ENCODE measurements around the gene TNFSF18. TPM values are rescaled to one million over a fixed set of nuclear protein-coding genes. Genes with fewer than 3 reads are reported as not detected.

Gene TNFSF18
- total RNA-seq, 1 experiment from 2014 or later: not detected

DNA sequence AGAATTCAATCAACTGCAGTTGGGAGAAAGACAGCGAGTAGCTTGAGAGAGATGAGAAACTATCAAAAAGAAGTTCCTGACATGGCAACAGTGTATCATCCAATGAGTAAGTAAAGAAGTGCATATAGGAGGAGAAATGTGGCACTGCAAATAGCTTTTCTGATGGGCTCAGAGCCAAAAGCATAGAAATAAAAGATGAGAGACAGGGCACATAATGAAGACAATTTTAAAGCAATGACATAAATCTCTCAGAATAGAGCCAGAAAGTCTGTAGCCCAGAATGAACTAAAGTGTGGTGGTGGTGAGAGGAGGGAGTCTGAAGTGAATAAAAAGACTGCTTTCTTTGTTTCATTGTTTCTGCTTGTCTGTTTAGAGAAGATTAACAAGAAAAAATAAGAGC, 34.3 kb downstream of the TNFSF18 start:
- Histone ChIP-seq H3K36me3 (ENCODE audit: insufficient read depth, low read length, poor library complexity, severe bottlenecking) (no peaks in the 10 kb centered on the region), H3K27ac (ENCODE audit: low read depth, low read length, poor library complexity, severe bottlenecking) (no peak overlapping the region), H3K9me3 (ENCODE audit: low read depth, low read length, poor library complexity, severe bottlenecking) (no peaks in the 10 kb centered on the region), H3K4me1 (ENCODE audit: insufficient read depth, low read length, poor library complexity, severe bottlenecking) (peaks cover 9% of the 10 kb centered on the region), H3K4me3 (ENCODE audit: low read depth, low read length, poor library complexity, severe bottlenecking) (no peak overlapping the region), H3K27me3 (replicated peaks; ENCODE audit: insufficient read depth, low read depth, low read length, poor library complexity) (no peaks in the 10 kb centered on the region)
- CTCF ChIA-PET: interaction anchor here (0.7 kb wide), 1 partner anchor 188 kb away, joined by 4 read pairs; no protein-coding TSS in a partner anchor
- POLR2A ChIA-PET (ENCODE audit: low non-redundant PET): no interaction called here
- no peak for TF ChIP-seq CTCF (conservative IDR thresholded peaks at IDR 0.05; ENCODE audit: low read depth, low read length)
- no peak for TF ChIP-seq EZH2 (IDR thresholded peaks at IDR 0.05; ENCODE audit: borderline replicate concordance, low read depth, low read length, poor library complexity, severe bottlenecking)
- DNase-seq (ENCODE audit: low spot score): peak; percentile 56
- intact Hi-C loops (cut with micrococcal nuclease; ENCODE audit: unreplicated experiment): no loop called here
- no TSS peak for BruUV-seq (replicated peaks)

DNA sequence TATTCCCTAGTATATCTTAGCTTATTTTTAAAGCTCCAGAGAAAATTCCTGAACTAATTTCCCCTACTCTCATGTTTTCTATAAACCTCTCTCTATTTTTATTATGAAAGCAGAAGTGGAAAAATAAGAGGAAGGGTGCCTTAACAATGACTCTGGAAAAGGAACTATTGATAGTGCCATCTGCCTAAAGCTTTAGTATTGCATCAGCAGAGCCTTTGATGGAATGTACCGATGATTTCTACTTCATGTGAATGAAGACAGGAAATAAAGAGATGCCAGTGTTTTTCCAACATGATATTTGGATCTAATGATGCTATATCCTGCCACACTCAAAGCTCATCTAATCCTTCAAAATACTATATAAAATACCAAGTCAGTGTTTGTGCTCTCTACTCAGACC, 35.1 kb downstream of the TNFSF18 start:
- ChIA-PET POLR2A (ENCODE audit: low non-redundant PET) (no interaction called here), CTCF (no interaction called here)
- TF ChIP-seq EZH2 (IDR thresholded peaks at IDR 0.05; ENCODE audit: borderline replicate concordance, low read depth, low read length, poor library complexity, severe bottlenecking) (no peak), CTCF (conservative IDR thresholded peaks at IDR 0.05; ENCODE audit: low read depth, low read length) (no peak)
- BruUV-seq (replicated peaks): no TSS peak
- H3K27ac ChIP-seq (ENCODE audit: low read depth, low read length, poor library complexity, severe bottlenecking): no peak overlapping the region
- no peaks in the 10 kb centered on the region for H3K36me3 ChIP-seq (ENCODE audit: insufficient read depth, low read length, poor library complexity, severe bottlenecking)
- H3K4me1 ChIP-seq (ENCODE audit: insufficient read depth, low read length, poor library complexity, severe bottlenecking): peaks cover 9% of the 10 kb centered on the region
- H3K27me3 ChIP-seq (replicated peaks; ENCODE audit: insufficient read depth, low read depth, low read length, poor library complexity): no peaks in the 10 kb centered on the region
- H3K4me3 ChIP-seq (ENCODE audit: low read depth, low read length, poor library complexity, severe bottlenecking): no peak overlapping the region
- intact Hi-C loops (cut with micrococcal nuclease; ENCODE audit: unreplicated experiment): no loop called here
- H3K9me3 ChIP-seq (ENCODE audit: low read depth, low read length, poor library complexity, severe bottlenecking): no peaks in the 10 kb centered on the region
- DNase-seq (ENCODE audit: low spot score): no peak

GRCh38 chr1:173014160-173014559, 36.6 kb downstream of the TNFSF18 start:
- CTCF ChIA-PET: no interaction called here
- Histone ChIP-seq H3K27me3 (replicated peaks; ENCODE audit: insufficient read depth, low read depth, low read length, poor library complexity) (no peaks in the 10 kb centered on the region), H3K9me3 (ENCODE audit: low read depth, low read length, poor library complexity, severe bottlenecking) (no peaks in the 10 kb centered on the region), H3K4me3 (ENCODE audit: low read depth, low read length, poor library complexity, severe bottlenecking) (no peak overlapping the region), H3K4me1 (ENCODE audit: insufficient read depth, low read length, poor library complexity, severe bottlenecking) (peaks cover 9% of the 10 kb centered on the region), H3K27ac (ENCODE audit: low read depth, low read length, poor library complexity, severe bottlenecking) (no peak overlapping the region), H3K36me3 (ENCODE audit: insufficient read depth, low read length, poor library complexity, severe bottlenecking) (no peaks in the 10 kb centered on the region)
- DNase-seq (ENCODE audit: low spot score): no peak
- POLR2A ChIA-PET (ENCODE audit: low non-redundant PET): no interaction called here
- BruUV-seq (replicated peaks): no TSS peak
- intact Hi-C loops (cut with micrococcal nuclease; ENCODE audit: unreplicated experiment): no loop called here
- TF ChIP-seq CTCF (conservative IDR thresholded peaks at IDR 0.05; ENCODE audit: low read depth, low read length) (no peak), EZH2 (IDR thresholded peaks at IDR 0.05; ENCODE audit: borderline replicate concordance, low read depth, low read length, poor library complexity, severe bottlenecking) (no peak)
